ENCODE results near the gene BNIPL.
A peak's percentile ranks its signal among the peaks of the same experiment; 100 is the strongest.

BNIPL gene

DNA sequence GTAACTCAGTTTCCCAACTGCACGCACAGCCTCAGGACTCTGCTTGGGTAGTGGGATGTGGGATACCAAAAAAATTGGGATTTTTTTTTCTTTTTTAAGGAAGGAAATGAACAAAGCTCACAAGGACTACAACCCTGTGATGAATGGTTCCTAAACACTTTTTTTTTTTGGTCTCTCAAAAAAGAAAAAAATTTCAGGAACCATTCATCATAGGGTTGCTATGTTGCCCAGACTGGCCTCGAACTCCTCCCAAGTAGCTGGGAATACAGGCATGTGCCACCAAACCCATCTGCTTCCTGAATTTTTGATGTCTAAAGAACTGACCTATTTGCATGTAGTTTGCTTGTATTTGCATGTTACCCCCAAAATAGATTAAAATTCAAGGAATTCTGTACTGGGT lies 36.5 kb upstream of the BNIPL start:
- Histone ChIP-seq H3K36me3 (ENCODE audit: control insufficient read depth in 5 of 5, insufficient read depth in 5 of 5, low read length in 5 of 5) (peaks cover 0 to 57% (median 42%) of the 10 kb centered on the region in 5 donors), H3K4me3 (ENCODE audit: low read depth in 1 of 5, low read length in 5 of 5) (no peak overlapping the region), H3K9me3 (ENCODE audit: control insufficient read depth in 5 of 5, low read length in 5 of 5) (no peaks in the 10 kb centered on the region), H3K27ac (ENCODE audit: low read depth, low read length) (no peak overlapping the region), H3K9ac (ENCODE audit: low read length in 5 of 5) (no peak overlapping the region), H3K4me1 (ENCODE audit: control insufficient read depth in 5 of 5, insufficient read depth in 5 of 5, low read length in 5 of 5) (peaks cover 5 to 39% (median 31%) of the 10 kb centered on the region in 5 donors), H3K27me3 (ENCODE audit: control insufficient read depth in 5 of 5, insufficient read depth in 4 of 5, low read length in 5 of 5) (no peaks in the 10 kb centered on the region)

DNA sequence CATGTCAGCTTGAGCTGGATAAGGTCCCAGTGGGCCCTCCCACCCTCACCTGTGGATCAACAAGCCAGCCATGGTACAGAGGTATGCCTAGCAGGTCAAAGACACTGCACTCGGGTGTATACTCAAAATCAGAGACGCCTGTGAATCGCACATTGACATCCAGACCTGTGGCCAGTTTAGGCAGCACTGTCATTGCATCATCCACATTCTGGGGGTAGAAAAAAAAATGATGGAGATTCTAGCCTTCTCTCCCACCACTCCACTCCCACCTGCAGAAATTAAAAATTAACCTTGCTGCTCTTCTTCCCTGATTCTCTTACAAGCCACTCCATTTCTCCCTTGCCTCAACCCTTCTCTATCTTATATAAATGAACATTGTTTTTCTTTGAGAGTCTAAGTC lies 36.0 kb upstream of the BNIPL start:
- no peak overlapping the region for H3K9ac ChIP-seq (ENCODE audit: low read length in 5 of 5)
- peaks cover 0 to 57% (median 42%) of the 10 kb centered on the region in 5 donors for H3K36me3 ChIP-seq (ENCODE audit: control insufficient read depth in 5 of 5, insufficient read depth in 5 of 5, low read length in 5 of 5)
- H3K9me3 ChIP-seq (ENCODE audit: control insufficient read depth in 5 of 5, low read length in 5 of 5) = no peaks in the 10 kb centered on the region
- no peak overlapping the region for H3K4me3 ChIP-seq (ENCODE audit: low read depth in 1 of 5, low read length in 5 of 5)
- H3K4me1 ChIP-seq (ENCODE audit: control insufficient read depth in 5 of 5, insufficient read depth in 5 of 5, low read length in 5 of 5) = peaks cover 5 to 42% (median 34%) of the 10 kb centered on the region in 5 donors
- H3K27ac ChIP-seq (ENCODE audit: low read depth, low read length) = no peak overlapping the region
- no peaks in the 10 kb centered on the region for H3K27me3 ChIP-seq (ENCODE audit: control insufficient read depth in 5 of 5, insufficient read depth in 4 of 5, low read length in 5 of 5)

GRCh38 chr1:151001602-151002001 lies 34.8 kb upstream of the BNIPL start:
- Histone ChIP-seq H3K36me3 (ENCODE audit: control insufficient read depth in 5 of 5, insufficient read depth in 5 of 5, low read length in 5 of 5) (peaks cover 0 to 57% (median 42%) of the 10 kb centered on the region in 5 donors), H3K27me3 (ENCODE audit: control insufficient read depth in 5 of 5, insufficient read depth in 4 of 5, low read length in 5 of 5) (no peaks in the 10 kb centered on the region), H3K4me3 (ENCODE audit: low read depth in 1 of 5, low read length in 5 of 5) (no peak overlapping the region), H3K9ac (ENCODE audit: low read length in 5 of 5) (peak overlapping the region in 2 of 5 donors; percentile 6 to 25), H3K9me3 (ENCODE audit: control insufficient read depth in 5 of 5, low read length in 5 of 5) (no peaks in the 10 kb centered on the region), H3K27ac (ENCODE audit: low read depth, low read length) (no peak overlapping the region), H3K4me1 (ENCODE audit: control insufficient read depth in 5 of 5, insufficient read depth in 5 of 5, low read length in 5 of 5) (peaks cover 0 to 49% (median 40%) of the 10 kb centered on the region in 5 donors)

GRCh38 chr1:151002051-151002450 lies 34.3 kb upstream of the BNIPL start:
- Histone ChIP-seq H3K27ac (ENCODE audit: low read depth, low read length) (no peak overlapping the region), H3K4me1 (ENCODE audit: control insufficient read depth in 5 of 5, insufficient read depth in 5 of 5, low read length in 5 of 5) (peaks cover 0 to 51% (median 43%) of the 10 kb centered on the region in 5 donors), H3K4me3 (ENCODE audit: low read depth in 1 of 5, low read length in 5 of 5) (no peak overlapping the region), H3K9ac (ENCODE audit: low read length in 5 of 5) (peak overlapping the region in 1 of 5 donors; percentile 31), H3K36me3 (ENCODE audit: control insufficient read depth in 5 of 5, insufficient read depth in 5 of 5, low read length in 5 of 5) (peaks cover 0 to 53% (median 39%) of the 10 kb centered on the region in 5 donors), H3K27me3 (ENCODE audit: control insufficient read depth in 5 of 5, insufficient read depth in 4 of 5, low read length in 5 of 5) (no peaks in the 10 kb centered on the region), H3K9me3 (ENCODE audit: control insufficient read depth in 5 of 5, low read length in 5 of 5) (no peaks in the 10 kb centered on the region)

- Histone ChIP-seq H3K27ac (ENCODE audit: low read depth, low read length) (no peak overlapping the region), H3K36me3 (ENCODE audit: control insufficient read depth in 5 of 5, insufficient read depth in 5 of 5, low read length in 5 of 5) (peaks cover 0 to 47% (median 33%) of the 10 kb centered on the region in 5 donors), H3K9ac (ENCODE audit: low read length in 5 of 5) (peak overlapping the region in 2 of 5 donors; percentile 31), H3K27me3 (ENCODE audit: control insufficient read depth in 5 of 5, insufficient read depth in 4 of 5, low read length in 5 of 5) (no peaks in the 10 kb centered on the region), H3K4me1 (ENCODE audit: control insufficient read depth in 5 of 5, insufficient read depth in 5 of 5, low read length in 5 of 5) (peaks cover 1 to 57% (median 49%) of the 10 kb centered on the region in 5 donors), H3K9me3 (ENCODE audit: control insufficient read depth in 5 of 5, low read length in 5 of 5) (no peaks in the 10 kb centered on the region), H3K4me3 (ENCODE audit: low read depth in 1 of 5, low read length in 5 of 5) (no peak overlapping the region)
Observed at GRCh38 chr1:151002611-151003010, 33.8 kb upstream of the BNIPL start.

- peak overlapping the region in 2 of 5 donors; percentile 4 to 19 for H3K4me3 ChIP-seq (ENCODE audit: low read depth in 1 of 5, low read length in 5 of 5)
Observed at GRCh38 chr1:151003180-151003579, 33.2 kb upstream of the BNIPL start.

GRCh38 chr1:151005729-151006319 lies 30.6 kb upstream of the BNIPL start:
- Histone ChIP-seq H3K4me3 (ENCODE audit: low read depth in 1 of 5, low read length in 5 of 5) (peak overlapping the region; percentile 79 to 97 (median 88)), H3K27ac (ENCODE audit: low read depth, low read length) (peak overlapping the region; percentile 95), H3K9me3 (ENCODE audit: control insufficient read depth in 5 of 5, low read length in 5 of 5) (no peaks in the 10 kb centered on the region), H3K27me3 (ENCODE audit: control insufficient read depth in 5 of 5, insufficient read depth in 4 of 5, low read length in 5 of 5) (no peaks in the 10 kb centered on the region), H3K4me1 (ENCODE audit: control insufficient read depth in 5 of 5, insufficient read depth in 5 of 5, low read length in 5 of 5) (peaks cover 7 to 78% (median 64%) of the 10 kb centered on the region in 5 donors), H3K36me3 (ENCODE audit: control insufficient read depth in 5 of 5, insufficient read depth in 5 of 5, low read length in 5 of 5) (peaks cover 0 to 19% (median 13%) of the 10 kb centered on the region in 5 donors), H3K9ac (ENCODE audit: low read length in 5 of 5) (peak overlapping the region; percentile 82 to 96 (median 93))

More at GRCh38 chr1:151003180-151003579, 33.2 kb upstream of the BNIPL start:
- Histone ChIP-seq H3K4me1 (ENCODE audit: control insufficient read depth in 5 of 5, insufficient read depth in 5 of 5, low read length in 5 of 5) (peaks cover 6 to 61% (median 53%) of the 10 kb centered on the region in 5 donors), H3K27ac (ENCODE audit: low read depth, low read length) (no peak overlapping the region), H3K36me3 (ENCODE audit: control insufficient read depth in 5 of 5, insufficient read depth in 5 of 5, low read length in 5 of 5) (peaks cover 0 to 42% (median 28%) of the 10 kb centered on the region in 5 donors), H3K9ac (ENCODE audit: low read length in 5 of 5) (peak overlapping the region in 3 of 5 donors; percentile 31 to 49 (median 38)), H3K9me3 (ENCODE audit: control insufficient read depth in 5 of 5, low read length in 5 of 5) (no peaks in the 10 kb centered on the region), H3K27me3 (ENCODE audit: control insufficient read depth in 5 of 5, insufficient read depth in 4 of 5, low read length in 5 of 5) (no peaks in the 10 kb centered on the region)

GRCh38 chr1:151006327-151007052 lies 29.9 kb upstream of the BNIPL start, which contains the start of gene MINDY1:
Gene MINDY1 (minus strand): TSS chr1:151006902. CDS start chr1:151002617, 4,285 bp downstream.
- peak within 1 kb of the TSS; percentile 88 to 99 (median 97) for H3K4me3 ChIP-seq (ENCODE audit: low read depth in 1 of 5, low read length in 5 of 5)
- no peaks in the 10 kb centered on the region for H3K9me3 ChIP-seq (ENCODE audit: control insufficient read depth in 5 of 5, low read length in 5 of 5)
- H3K4me1 ChIP-seq (ENCODE audit: control insufficient read depth in 5 of 5, insufficient read depth in 5 of 5, low read length in 5 of 5) = peaks cover 7 to 75% (median 64%) of the 10 kb centered on the region in 5 donors
- H3K36me3 ChIP-seq (ENCODE audit: control insufficient read depth in 5 of 5, insufficient read depth in 5 of 5, low read length in 5 of 5) = peaks cover 0 to 13% (median 11%) of the 10 kb centered on the region in 5 donors
- H3K27me3 ChIP-seq (ENCODE audit: control insufficient read depth in 5 of 5, insufficient read depth in 4 of 5, low read length in 5 of 5) = no peaks in the 10 kb centered on the region
- H3K27ac ChIP-seq (ENCODE audit: low read depth, low read length) = peak within 1 kb of the TSS; percentile 95
- peak within 1 kb of the TSS; percentile 82 to 96 (median 93) for H3K9ac ChIP-seq (ENCODE audit: low read length in 5 of 5)

DNA sequence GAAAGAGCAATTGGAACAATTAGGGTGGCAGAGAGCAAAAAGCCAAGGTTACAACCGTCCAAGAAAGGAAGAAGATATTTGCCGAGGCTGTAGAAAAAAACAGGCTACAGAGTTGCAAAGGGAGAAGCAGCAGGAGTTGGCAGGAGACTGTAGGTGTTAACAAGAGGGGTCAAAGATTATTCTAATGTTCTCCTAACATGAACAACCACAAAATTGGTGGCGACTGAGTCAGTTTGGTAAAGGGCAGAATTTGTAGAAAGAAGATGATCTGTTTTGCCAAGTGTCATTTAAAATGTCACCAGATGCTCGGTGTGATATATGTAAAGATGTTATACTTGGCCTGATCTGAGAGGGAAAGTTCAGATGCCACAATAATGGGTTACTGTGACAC lies 28.5 kb upstream of the BNIPL start:
- Histone ChIP-seq H3K27me3 (ENCODE audit: control insufficient read depth in 5 of 5, insufficient read depth in 4 of 5, low read length in 5 of 5) (no peaks in the 10 kb centered on the region), H3K9ac (ENCODE audit: low read length in 5 of 5) (peak overlapping the region; percentile 30 to 86 (median 66)), H3K27ac (ENCODE audit: low read depth, low read length) (peak overlapping the region; percentile 95), H3K36me3 (ENCODE audit: control insufficient read depth in 5 of 5, insufficient read depth in 5 of 5, low read length in 5 of 5) (peaks cover 0 to 2% (median 0%) of the 10 kb centered on the region in 5 donors), H3K4me1 (ENCODE audit: control insufficient read depth in 5 of 5, insufficient read depth in 5 of 5, low read length in 5 of 5) (peaks cover 7 to 69% (median 65%) of the 10 kb centered on the region in 5 donors), H3K9me3 (ENCODE audit: control insufficient read depth in 5 of 5, low read length in 5 of 5) (no peaks in the 10 kb centered on the region), H3K4me3 (ENCODE audit: low read depth in 1 of 5, low read length in 5 of 5) (peak overlapping the region; percentile 59 to 99 (median 97))
